D341Med (cell line): Measurements from ENCODE around the gene LPA.
"Not testable (repeated sequence)": the region's sequence is repeated elsewhere in the genome, so short reads cannot be mapped to it uniquely, and the experiment has no call there.

Experiments
- DNase-seq: peaks from one replicate; pipeline ENCODE4 v3.0.0; 2012; ENCODE audit warnings: low spot score

Gene LPA, protein sequence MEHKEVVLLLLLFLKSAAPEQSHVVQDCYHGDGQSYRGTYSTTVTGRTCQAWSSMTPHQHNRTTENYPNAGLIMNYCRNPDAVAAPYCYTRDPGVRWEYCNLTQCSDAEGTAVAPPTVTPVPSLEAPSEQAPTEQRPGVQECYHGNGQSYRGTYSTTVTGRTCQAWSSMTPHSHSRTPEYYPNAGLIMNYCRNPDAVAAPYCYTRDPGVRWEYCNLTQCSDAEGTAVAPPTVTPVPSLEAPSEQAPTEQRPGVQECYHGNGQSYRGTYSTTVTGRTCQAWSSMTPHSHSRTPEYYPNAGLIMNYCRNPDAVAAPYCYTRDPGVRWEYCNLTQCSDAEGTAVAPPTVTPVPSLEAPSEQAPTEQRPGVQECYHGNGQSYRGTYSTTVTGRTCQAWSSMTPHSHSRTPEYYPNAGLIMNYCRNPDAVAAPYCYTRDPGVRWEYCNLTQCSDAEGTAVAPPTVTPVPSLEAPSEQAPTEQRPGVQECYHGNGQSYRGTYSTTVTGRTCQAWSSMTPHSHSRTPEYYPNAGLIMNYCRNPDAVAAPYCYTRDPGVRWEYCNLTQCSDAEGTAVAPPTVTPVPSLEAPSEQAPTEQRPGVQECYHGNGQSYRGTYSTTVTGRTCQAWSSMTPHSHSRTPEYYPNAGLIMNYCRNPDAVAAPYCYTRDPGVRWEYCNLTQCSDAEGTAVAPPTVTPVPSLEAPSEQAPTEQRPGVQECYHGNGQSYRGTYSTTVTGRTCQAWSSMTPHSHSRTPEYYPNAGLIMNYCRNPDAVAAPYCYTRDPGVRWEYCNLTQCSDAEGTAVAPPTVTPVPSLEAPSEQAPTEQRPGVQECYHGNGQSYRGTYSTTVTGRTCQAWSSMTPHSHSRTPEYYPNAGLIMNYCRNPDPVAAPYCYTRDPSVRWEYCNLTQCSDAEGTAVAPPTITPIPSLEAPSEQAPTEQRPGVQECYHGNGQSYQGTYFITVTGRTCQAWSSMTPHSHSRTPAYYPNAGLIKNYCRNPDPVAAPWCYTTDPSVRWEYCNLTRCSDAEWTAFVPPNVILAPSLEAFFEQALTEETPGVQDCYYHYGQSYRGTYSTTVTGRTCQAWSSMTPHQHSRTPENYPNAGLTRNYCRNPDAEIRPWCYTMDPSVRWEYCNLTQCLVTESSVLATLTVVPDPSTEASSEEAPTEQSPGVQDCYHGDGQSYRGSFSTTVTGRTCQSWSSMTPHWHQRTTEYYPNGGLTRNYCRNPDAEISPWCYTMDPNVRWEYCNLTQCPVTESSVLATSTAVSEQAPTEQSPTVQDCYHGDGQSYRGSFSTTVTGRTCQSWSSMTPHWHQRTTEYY (N-terminal part only)

DNA sequence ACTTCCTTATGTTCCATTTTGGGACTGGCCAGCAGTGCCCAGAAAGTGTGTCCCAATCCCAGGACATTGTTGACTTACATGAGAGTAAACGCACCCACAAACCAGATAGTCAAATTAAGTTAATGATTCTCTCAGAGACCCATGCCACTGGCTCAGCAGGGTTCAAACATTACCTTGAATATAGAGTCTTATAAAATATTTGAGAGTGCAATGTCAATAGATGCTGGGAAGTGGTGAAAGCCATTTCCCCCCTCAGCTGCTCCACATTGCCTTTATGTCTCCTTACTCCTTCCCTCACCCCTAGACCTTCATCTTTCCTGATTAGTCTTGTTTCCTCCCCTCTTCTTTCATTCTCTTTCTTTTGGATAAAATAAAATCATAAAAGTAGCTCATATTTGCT, at the start of gene LPA:
LPA (minus strand) TSS at position 78 of the 400 bp plus-strand sequence; CDS start at position 17, 61 bp downstream.
- DNase-seq = not testable (repeated sequence)

DNA sequence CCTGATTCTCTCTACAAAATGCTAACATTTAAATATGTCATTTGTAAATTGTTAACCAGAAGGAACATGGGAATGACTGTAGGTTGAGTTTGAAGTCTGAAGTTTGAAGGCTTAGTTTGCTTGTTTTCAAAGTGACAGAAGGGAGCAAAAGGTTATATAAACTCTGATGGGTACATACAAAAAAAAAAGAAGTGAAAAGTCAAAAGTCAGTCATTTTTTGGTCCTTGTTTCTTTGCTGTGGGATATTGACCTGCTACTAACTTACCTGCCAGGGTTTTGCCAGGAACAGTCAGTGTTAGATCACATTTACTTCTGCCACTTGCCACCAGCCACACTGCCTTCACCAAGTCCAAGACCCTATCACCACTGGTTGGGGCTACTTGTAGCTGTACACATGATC, 44.9 kb upstream of the LPA start:
- not testable (repeated sequence) for DNase-seq

DNA sequence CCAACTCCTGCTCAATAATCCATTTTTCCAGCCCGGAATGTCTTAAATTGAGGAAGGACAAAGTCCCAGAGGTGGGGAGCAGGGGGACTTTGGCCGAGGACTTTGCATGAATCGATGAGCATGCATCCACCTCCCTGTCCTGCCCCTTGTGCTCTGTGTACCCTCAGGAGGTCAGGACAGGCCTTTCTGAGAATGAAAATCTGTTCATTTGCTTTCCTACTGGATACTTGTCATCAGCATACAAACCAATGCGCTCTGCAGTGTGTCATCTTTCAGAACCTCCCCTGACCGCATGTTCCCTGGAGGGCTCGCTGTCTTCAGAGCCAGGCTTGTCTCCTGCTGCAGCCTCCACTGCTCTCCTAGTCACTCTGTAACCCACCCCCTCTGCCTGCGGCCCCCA, 40.6 kb upstream of the LPA start:
- DNase-seq = not testable (repeated sequence)

DNA sequence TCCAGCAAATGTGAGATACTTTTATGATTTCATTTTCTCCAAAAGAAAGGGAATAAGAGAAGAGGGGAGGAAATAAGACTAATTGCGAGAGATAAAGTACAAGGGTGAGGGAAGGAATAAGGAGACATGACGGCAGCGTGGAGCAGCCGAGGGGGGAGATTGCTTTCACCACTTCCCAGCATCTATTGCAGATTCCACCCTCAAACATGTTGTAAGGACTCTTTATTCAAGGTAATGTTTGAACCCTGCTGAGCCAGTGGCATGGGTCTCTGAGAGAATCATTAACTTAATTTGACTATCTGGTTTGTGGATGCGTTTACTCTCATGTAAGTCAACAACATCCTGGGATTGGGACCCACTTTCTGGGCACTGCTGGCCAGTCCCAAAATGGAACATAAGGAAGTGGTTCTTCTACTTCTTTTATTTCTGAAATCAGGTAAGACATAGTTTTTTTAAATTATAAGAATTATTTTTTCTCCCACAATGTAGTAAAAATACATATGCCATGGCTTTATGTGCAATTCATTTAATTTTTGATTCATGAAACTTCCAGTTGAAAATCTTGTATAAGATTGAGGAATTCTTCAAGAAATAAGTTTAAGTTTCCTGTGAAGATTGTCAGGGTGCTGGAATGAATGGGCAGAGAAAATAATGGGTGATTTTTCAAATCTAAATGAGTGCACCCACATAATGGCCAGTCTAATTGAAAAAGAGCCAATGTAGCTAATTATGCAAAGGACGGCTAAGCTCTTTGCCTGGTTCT, 38.0 kb upstream of the LPA start, which contains the start of gene PLG:
PLG (plus strand) TSS at position 327 of the 763 bp plus-strand sequence; CDS start at position 388, 61 bp downstream.
- DNase-seq = not testable (repeated sequence)

DNA sequence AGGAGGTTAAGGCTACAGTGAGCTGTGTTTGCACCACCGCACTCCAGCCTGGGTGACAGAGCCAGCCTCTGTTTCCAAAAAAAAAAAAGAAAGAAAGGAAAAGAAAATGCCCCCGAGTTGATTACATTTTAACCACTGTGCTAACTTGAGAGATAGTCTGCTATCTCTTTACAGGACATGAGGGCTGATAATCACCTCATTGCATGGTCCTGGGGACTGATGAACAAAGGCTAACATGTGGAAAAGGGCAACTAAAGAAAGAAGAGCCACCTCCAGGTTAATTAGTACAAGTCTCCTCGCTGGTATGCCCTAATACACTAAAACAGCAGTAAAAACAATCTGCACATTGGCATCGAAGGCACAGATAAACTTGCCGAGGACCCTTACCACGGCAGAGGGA, 33.8 kb upstream of the LPA start:
- DNase-seq = no peak

DNA sequence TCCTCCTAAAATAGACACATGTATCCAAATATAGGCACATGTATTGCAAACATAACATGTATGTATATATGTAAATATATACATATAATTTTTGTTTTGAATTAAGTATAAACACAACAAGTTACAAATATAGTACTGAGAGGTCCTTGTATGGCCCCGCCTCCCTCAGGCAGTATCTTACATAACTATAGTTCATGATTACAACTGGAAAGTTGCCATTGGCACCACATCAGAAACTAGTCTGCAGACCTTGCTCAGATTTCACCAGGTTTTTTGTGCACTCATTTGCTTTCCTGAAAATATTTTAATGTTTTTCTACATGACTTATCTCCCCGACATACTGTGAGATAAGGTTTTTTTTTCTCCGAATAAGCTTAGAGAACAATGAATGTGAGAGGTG, 32.8 kb upstream of the LPA start:
- DNase-seq = not testable (repeated sequence)

DNA sequence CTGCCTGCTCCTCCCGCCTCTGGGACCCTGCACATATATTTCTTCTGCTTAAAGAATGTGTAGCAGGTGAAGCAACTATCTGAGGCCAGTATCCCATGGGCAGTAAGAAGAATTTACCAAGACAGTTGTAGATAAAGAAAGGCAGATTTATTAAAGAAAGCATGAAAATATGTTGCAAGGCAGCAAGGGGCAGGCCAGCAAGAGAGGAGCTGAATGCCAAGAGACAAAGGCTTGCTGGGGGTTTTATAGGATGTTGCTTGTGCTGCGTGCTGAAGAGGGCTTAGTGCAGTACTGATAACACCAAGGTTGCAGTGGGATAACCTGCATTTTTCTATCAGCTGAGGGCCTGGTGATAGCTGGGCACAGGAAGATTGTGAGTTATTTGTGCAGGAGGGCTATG, 31.5 kb upstream of the LPA start:
- not testable (repeated sequence) for DNase-seq

DNA sequence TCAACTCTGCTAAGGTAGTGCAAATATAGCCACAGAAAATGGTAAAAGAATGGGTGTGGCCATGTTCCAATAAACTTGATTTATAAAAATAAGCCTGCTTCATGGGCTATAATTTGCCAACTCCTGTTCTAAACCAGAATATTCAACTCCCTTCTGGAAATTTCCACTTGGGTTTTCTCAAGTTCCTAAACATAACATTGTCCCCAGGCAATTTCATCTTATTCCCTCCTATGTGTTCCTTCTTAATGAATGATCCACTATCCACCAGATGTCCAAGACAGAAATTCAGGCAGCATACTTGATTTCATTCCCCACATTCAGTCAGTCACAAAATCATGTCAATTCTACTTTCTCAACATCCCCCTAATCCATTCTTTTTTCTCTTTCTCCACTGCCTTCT, 30.9 kb upstream of the LPA start:
- not testable (repeated sequence) for DNase-seq

DNA sequence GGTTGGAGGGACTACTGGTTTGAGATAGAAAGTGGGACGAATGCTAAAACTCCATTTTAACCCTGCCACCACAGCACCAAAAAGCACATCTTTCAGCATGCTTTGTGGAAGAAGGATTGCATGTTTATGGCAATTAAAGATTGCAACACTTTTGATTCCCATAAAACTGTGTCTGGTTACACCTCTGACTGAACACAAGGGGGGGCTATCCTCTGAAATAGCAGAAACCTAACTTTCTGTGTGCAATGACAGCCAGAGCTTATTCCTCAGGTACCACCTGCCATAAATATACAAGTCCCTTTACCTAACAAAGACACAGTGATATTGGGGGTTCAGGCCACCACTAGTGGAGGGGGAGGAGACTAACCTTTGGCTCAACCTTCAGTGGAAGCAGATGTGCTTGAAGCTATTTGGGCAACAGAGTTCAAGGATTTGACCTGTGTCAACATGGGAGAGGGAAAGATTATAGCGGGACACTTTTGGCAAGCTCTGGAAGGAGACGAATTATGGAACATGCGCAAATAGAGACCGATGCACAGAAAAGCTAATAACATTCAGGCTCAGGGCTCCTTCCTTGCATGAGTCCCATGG, 28.4 kb upstream of the LPA start:
- no peak for DNase-seq

DNA sequence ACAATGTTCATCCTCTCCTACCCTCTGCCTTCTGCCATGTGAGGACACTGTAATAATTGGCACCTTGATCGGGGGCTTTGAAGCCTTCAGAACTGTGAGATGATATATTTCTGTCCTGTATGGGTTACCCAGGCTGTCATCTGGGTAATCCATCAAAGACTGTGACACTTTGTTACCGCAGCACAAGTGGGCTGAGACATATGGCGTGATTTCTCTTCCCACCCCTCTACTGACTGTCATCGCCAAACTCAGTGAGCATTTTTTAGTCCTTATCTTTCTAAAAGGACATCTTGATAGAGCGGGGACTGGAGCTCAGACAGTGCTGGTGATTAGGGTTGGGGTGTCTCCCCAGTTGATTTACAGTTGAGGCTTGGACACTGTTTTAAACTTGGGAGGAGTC, 27.5 kb upstream of the LPA start:
- DNase-seq = no peak

DNA sequence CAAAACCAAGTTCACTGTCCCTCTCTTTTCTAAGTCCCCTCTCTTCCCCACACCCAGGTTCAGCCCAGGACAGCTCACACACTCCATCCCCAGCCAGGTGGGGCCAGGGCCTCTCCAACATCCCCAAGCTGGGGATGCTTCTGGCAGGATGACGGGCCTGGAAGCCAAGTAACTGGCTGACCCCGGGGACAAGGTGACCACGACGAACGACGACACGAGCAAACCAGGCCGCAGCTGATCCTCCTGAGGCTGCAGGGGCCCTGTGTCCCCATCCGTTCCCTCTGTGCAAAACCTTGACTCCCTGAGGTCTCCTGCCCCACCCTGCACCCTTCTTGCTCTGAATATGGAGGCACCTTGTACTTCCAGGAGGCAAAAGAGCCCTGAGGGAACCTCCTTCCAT, 26.4 kb upstream of the LPA start:
- DNase-seq = no peak

DNA sequence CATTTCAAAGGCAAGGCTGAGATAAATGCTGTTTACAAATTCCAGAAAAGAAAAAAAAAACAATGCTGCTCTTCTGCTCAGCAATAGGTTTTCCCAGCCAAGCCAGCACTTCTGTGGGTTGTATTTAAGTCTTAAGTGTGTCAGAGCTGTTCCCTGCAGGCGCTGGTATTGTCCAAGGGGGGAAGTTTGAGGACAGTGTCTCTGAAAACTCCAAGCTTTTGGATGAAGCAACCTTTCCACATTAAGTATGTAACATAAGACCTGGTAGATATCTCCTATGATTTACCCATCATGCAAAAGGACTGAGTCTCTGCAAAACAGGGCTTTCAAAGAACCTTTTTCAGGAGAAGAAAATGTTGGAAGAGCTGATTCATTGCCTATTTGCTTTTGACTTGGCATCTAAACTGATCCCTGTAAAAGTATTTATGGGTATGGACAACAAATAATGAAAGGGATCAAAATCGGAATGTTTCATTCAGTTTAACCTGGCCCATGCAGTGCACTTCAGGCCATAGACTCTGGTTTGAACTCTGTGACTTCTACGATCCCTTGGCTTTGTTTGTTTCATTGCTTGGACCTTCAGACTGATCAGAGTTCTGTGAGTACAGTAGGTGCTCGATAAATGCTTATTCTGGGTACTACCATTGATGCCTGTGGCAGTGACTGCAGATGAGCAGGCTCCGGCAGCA, 21.8 kb upstream of the LPA start:
- no peak for DNase-seq

DNA sequence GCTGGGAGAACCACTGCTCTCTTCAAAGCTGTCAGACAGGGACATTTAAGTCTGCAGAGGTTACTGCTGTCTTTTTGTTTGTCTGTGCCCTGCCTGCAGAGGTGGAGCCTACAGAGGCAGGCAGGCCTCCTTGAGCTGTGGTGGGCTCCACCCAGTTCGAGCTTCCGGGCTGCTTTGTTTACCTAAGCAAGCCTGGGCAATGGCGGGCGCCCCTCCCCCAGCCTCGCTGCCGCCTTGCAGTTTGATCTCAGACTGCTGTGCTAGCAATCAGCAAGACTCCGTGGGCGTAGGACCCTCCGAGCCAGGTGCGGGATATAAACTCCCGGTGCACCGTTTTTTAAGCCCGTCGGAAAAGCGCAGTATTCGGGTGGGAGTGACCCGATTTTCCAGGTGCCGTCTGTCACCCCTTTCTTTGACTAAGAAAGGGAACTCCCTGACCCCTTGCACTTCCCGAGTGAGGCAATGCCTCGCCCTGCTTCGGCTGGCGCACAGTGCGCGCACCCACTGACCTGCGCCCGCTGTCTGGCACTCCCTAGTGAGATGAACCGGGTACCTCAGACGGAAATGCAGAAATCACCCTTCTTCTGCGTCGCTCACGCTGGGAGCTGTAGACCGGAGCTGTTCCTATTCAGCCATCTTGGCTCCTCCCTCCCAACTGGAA, 21.2 kb upstream of the LPA start:
- not testable (repeated sequence) for DNase-seq

DNA sequence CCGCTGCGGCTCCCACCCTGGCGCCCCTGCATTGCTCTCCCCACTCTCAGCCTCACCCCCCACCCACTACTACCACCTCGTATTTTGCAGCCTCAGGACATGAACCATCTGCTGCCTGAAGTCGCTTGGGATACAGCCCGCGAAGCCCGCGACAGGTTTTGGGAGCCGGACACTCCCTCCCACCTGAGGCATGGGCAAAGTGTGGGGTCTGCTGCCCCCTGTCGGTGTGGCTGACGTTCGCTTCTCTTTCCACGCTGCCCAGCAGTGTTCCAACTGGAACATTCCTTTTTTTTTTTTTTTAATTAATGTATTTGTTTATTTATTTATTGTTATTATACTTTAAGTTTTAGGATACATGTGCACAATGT, 15.3 kb upstream of the LPA start:
- no peak for DNase-seq

DNA sequence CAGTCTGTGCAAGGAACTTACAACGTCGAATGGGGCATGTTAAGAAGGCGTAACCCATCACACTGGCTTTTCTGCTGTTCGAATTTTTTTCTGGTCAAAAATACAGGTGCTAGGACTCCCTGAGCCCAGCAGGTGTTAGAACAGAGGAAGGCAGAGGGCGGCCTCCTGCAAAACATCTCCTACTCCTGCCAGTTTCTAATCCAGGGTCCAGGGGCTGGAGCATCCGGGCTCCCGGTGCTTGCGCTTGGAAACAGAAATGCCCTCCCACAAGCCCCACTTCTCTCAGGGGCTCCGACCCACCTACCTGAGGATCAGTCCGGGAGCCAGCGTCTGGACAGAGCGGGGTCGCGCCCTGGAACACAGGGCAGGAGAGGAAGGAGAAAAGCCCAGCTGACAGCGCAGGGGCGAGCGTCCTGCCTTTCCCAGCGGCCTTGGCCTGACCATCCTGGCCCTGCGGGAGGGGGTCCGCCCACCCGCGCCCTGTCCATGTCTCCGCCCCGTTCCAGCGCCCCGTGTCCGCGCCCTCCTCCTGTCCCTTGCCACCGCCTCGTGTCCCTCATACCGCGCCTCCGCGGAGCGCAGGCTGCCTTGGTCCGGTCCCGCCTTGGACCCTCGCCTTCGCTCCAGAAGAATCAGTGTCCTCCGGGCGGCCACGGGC, 14.8 kb upstream of the LPA start:
- peak; percentile 24 for DNase-seq

DNA sequence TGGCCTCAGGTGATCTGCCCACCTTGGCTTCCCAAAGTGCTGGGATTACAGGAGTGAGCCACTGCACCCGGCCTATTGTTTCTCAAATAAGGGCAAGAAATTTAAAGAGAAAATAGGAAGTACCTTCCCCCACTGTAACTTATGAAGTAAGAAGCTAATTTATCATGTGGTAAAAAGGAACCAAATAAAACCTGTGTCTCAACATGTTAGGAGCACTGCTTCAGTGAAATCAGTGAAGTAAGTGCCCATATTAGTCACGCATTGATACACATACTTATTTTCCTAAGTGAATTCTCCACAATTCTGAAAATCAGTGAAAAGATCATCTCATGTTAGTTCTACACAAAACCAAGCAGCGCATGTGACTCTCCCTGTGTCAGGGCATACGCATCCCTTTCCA, 14.2 kb upstream of the LPA start:
- DNase-seq = no peak

DNA sequence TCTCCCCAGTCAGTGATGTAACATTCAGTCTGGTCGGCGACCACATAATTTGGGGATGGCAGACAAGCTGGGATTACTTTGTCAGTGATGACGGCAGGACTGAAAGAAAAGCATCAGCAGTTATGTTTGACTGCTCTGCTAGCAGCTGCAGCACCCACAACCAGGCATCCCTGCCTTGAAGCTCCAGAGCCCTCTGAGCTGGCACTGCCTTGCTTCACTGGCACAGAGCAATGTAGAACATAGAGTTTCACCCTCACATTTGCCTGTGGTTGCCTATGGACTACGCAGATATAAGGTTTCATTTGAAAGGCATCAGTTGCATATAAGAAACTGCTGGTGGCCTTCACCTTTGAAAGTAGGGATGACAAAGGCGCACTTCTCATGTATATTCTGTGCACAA, 12.3 kb upstream of the LPA start:
- DNase-seq = not testable (repeated sequence)

DNA sequence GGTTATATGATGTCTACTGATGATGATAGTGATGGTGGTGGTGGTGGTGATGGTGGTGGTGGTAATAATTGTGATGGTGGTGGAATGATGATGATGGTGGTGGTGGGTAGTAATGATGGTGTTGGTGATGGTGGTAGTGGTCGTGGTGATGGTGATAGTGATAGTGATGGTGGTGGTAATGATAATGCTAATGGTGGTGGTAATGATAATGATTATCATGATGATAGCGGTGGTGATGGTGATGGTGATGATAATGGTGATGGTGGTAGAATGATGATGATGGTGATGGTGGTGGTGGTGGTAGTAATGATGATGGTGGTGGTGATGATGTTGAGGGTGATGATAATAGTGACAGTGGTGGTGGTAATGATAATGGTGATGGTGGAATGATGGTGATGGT, 4.5 kb upstream of the LPA start:
- no peak for DNase-seq
